ENCODE data around the gene KIFC1. TPM values are rescaled to one million over a fixed set of nuclear protein-coding genes. Genes with fewer than 3 reads are reported as not detected.

The KIFC1 gene
- total and polyA plus RNA-seq, 9 of the 15 experiments (the other 6 are each of a cell fraction or from before 2014, with no cell fraction given) = 1.3 to 95.2 (median 76.9) TPM

- no peak for TF ChIP-seq ZNF143 (CRISPR knock-in tag; IDR thresholded peaks at IDR 0.05)
- peak; percentile 88 for TF ChIP-seq CREB1 (IDR thresholded peaks at IDR 0.05)
- TF ChIP-seq CREB1 (CRISPR knock-in tag; IDR thresholded peaks at IDR 0.05) = peak; percentile 84
- TF ChIP-seq ZNF785 (CRISPR knock-in tag; IDR thresholded peaks at IDR 0.05) = no peak
- TF ChIP-seq XRCC3 (IDR thresholded peaks at IDR 0.05) = no peak
- no peak for TF ChIP-seq ZBTB5 (IDR thresholded peaks at IDR 0.05)
- TF ChIP-seq ZNF589 (CRISPR knock-in tag; IDR thresholded peaks at IDR 0.05; ENCODE audit: low read depth) = peak; percentile 88
- no peak for TF ChIP-seq NCOA4 (IDR thresholded peaks at IDR 0.05; ENCODE audit: partially characterized antibody)
- TF ChIP-seq ZBTB43 (CRISPR knock-in tag; IDR thresholded peaks at IDR 0.05) = no peak
- TF ChIP-seq TRIM25 (IDR thresholded peaks at IDR 0.05; ENCODE audit: borderline replicate concordance) = no peak
- TF ChIP-seq ZNF263 (CRISPR knock-in tag; IDR thresholded peaks at IDR 0.05; ENCODE audit: borderline replicate concordance) = no peak; the same call in 1 of the 2 replicates
- TF ChIP-seq POLR2A (conservative IDR thresholded peaks at IDR 0.05) = peak; percentile 87
- TF ChIP-seq E4F1 (CRISPR knock-in tag; IDR thresholded peaks at IDR 0.05; ENCODE audit: borderline replicate concordance) = no peak
- TF ChIP-seq HINFP (tag; conservative IDR thresholded peaks at IDR 0.05; ENCODE audit: low read depth) = no peak
- peak; percentile 83 for TF ChIP-seq SUPT5H (IDR thresholded peaks at IDR 0.05)
- no peak for TF ChIP-seq DNMT1 (IDR thresholded peaks at IDR 0.05)
- TF ChIP-seq HDAC2 (IDR thresholded peaks at IDR 0.05) = peak; percentile 73
- no peak; the same call in 1 of the 2 replicates for TF ChIP-seq ZBTB26 (CRISPR knock-in tag; IDR thresholded peaks at IDR 0.05)
- TF ChIP-seq MAFK (IDR thresholded peaks at IDR 0.05; ENCODE audit: low read length) = peak; percentile 46; the same call in 1 of the 2 replicates
Observed at GRCh38 chr6:33417903-33418689, 26.5 kb downstream of the KIFC1 start, which contains the start of gene CUTA (continued).
